ENCODE data around the gene DIPK1B.

Gene DIPK1B

DNA sequence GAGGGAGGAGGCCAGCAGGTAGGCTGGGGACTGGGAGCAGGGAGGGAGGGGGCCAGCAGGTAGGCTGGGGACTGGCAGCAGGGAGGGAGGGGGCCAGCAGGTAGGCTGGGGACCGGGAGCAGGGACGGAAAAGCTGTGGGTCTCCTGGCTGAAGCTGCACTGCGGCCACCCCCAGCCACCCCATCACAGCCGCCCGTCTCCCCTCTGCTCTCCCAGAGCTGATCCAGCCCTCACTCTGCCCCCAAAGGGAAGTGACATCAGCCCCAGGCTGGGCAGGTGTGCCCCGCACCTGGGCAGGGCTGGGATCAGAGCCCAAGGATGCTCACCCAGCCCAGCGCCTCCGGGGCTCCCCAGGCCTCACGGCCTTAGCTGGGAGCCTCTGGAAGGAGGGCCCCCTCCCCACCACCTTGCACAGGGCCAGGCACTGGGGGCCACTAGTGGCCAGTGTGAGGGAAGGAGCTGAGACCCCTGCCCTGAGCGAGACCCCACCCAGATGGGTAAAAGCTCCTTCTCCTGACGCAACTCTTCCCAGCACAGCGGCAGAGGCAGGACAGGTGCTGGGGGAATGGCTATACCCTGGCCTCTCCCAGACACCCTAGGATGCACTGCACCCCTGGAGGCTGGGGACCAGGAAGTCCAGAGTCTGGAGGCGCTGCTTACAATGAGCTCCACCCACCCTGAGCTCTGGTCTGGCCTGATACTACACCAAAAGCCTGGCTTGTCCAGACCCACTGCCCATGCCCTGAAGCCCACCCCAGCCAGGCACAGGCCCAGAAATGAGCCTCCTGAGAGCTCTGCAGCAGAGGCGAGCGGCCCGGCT, 36.7 kb upstream of the DIPK1B start:
- Histone ChIP-seq H3K36me3 (ENCODE audit: control insufficient read depth, insufficient read depth, low read length) (no peaks in the 10 kb centered on the region; the same call in 1 of the 2 replicates), H3K4me3 (replicated peaks; ENCODE audit: low read depth, low read length) (no peak overlapping the region), H3K27me3 (replicated peaks; ENCODE audit: control insufficient read depth, insufficient read depth, low read length) (no peaks in the 10 kb centered on the region)
- TF ChIP-seq, protein P1, sequence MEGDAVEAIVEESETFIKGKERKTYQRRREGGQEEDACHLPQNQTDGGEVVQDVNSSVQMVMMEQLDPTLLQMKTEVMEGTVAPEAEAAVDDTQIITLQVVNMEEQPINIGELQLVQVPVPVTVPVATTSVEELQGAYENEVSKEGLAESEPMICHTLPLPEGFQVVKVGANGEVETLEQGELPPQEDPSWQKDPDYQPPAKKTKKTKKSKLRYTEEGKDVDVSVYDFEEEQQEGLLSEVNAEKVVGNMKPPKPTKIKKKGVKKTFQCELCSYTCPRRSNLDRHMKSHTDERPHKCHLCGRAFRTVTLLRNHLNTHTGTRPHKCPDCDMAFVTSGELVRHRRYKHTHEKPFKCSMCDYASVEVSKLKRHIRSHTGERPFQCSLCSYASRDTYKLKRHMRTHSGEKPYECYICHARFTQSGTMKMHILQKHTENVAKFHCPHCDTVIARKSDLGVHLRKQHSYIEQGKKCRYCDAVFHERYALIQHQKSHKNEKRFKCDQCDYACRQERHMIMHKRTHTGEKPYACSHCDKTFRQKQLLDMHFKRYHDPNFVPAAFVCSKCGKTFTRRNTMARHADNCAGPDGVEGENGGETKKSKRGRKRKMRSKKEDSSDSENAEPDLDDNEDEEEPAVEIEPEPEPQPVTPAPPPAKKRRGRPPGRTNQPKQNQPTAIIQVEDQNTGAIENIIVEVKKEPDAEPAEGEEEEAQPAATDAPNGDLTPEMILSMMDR (IDR thresholded peaks at IDR 0.05; ENCODE audit: insufficient read depth, low read length, poor library complexity, severe bottlenecking): no peak
- no peak for DNase-seq (ENCODE audit: extremely low read depth, insufficient read length)

DNA sequence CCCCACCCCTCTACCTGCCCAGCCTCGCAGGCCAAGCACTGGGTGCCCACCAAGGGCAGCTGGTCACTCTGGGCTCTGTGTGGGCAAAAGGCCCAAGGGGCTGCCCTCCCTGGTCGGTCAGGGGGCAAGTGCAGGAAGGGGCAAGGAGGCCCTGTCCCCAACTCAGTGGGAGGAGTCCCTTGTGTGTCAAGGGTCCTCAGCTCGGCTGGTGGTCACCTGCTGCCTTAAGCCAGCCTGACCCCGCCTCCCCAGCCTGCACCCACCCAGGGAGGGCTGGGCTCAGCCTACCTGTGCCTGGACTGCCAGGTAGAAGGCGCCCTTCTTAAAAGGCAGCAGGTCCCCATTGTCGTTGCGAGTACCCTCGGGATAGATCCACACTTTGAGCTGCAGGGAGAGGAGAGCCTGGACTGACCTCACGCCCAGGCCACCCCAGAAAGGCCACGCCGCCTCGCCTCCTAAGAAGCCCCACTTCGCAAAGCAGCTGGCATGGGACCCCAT, 36.0 kb upstream of the DIPK1B start:
- Histone ChIP-seq H3K4me3 (replicated peaks; ENCODE audit: low read depth, low read length) (no peak overlapping the region), H3K27me3 (replicated peaks; ENCODE audit: control insufficient read depth, insufficient read depth, low read length) (no peaks in the 10 kb centered on the region), H3K36me3 (ENCODE audit: control insufficient read depth, insufficient read depth, low read length) (no peaks in the 10 kb centered on the region; the same call in 1 of the 2 replicates)
- no peak for DNase-seq (ENCODE audit: extremely low read depth, insufficient read length)
- TF ChIP-seq, protein P1 (IDR thresholded peaks at IDR 0.05; ENCODE audit: insufficient read depth, low read length, poor library complexity, severe bottlenecking): no peak

DNA sequence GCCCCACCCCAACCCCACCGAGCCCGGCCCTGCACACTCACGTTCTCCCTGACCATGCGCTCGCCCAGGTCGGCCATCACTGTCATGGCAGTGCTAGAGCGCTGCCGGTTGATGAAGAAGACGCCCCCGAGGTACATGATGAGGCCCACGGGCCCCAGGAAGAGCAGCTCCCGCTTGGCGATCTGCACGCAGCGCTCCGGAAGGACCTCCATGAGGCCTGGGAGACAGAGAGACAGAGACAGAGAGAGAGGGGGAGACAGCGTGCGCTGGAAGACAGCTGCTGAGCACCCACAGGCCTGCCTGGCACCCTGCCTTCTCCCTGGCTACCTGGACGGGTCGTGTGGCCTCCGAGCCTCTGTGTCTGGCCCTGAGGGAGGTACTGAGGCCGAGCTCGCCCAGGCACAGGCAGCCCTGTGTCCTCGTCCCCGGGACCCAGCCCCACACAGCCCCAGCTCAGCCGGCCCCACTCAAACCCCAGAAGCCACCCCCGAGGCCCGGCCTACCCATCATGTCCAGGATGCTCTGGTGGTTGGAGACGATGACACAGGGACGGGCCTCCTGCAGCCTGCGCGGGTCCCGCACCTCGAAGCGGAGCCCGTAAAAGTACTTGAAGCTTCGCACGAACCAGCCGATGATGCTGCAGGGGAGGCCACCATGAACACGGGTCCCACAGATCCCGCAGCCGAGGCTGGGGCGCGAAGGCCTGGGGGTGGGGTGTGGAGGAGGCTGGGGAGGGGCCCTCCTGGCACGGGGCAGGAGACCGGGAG, 35.3 kb upstream of the DIPK1B start:
- TF ChIP-seq, protein P1 (IDR thresholded peaks at IDR 0.05; ENCODE audit: insufficient read depth, low read length, poor library complexity, severe bottlenecking): no peak
- no peaks in the 10 kb centered on the region for H3K27me3 ChIP-seq (replicated peaks; ENCODE audit: control insufficient read depth, insufficient read depth, low read length)
- DNase-seq (ENCODE audit: extremely low read depth, insufficient read length): no peak
- no peaks in the 10 kb centered on the region; the same call in 1 of the 2 replicates for H3K36me3 ChIP-seq (ENCODE audit: control insufficient read depth, insufficient read depth, low read length)
- H3K4me3 ChIP-seq (replicated peaks; ENCODE audit: low read depth, low read length): no peak overlapping the region

DNA sequence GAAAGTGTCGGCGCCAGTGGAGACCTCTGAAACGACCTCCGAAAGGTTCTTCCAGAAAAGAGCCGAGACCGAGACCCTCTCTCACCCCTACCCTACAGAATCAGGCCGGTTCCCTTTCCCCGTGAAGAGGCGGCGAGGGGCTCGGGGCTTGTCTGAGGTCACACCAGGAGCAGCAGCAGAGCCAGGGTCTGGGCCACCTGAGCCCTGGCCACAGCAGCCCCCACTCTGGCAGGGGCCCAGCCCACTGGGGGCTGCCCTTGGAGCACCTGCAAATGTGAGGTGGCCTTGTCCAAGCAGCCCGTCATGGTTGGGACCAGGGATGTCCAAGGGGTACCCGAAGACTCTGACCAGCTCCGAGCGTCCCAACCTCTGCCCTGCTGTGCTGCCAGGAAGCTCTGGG, 34.3 kb upstream of the DIPK1B start:
- Histone ChIP-seq H3K4me3 (replicated peaks; ENCODE audit: low read depth, low read length) (no peak overlapping the region), H3K27me3 (replicated peaks; ENCODE audit: control insufficient read depth, insufficient read depth, low read length) (no peaks in the 10 kb centered on the region), H3K36me3 (ENCODE audit: control insufficient read depth, insufficient read depth, low read length) (no peaks in the 10 kb centered on the region; the same call in 1 of the 2 replicates)
- DNase-seq (ENCODE audit: extremely low read depth, insufficient read length): no peak
- TF ChIP-seq, protein P1 (IDR thresholded peaks at IDR 0.05; ENCODE audit: insufficient read depth, low read length, poor library complexity, severe bottlenecking): no peak

DNA sequence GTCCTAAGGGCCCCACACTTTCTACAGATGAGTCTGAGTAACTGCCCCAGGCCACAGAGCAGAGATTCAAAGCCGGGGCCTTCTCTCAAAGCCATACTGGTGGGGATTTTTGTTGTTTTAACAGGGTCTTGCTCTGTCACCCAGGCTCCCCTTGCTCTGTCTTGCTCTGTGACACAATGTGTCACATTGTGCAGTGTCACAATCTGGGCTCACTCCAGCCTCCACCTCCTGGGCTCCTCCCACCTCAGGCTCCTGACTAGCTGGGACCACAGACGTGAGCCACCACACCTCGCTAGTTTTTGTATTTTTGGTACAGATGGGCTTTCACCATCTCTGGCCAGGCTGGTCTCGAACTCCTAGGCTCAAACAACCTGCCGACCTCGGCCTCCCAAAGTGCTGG, 33.7 kb upstream of the DIPK1B start:
- TF ChIP-seq, protein P1 (IDR thresholded peaks at IDR 0.05; ENCODE audit: insufficient read depth, low read length, poor library complexity, severe bottlenecking): no peak
- no peak overlapping the region for H3K4me3 ChIP-seq (replicated peaks; ENCODE audit: low read depth, low read length)
- H3K36me3 ChIP-seq (ENCODE audit: control insufficient read depth, insufficient read depth, low read length): no peaks in the 10 kb centered on the region; the same call in 1 of the 2 replicates
- no peak for DNase-seq (ENCODE audit: extremely low read depth, insufficient read length)
- H3K27me3 ChIP-seq (replicated peaks; ENCODE audit: control insufficient read depth, insufficient read depth, low read length): no peaks in the 10 kb centered on the region
